ENCODE data around the gene PAPLN.

GRCh38 chr14:73203527-73203926, 33.8 kb upstream of the PAPLN start:
- TF ChIP-seq CTCF (IDR thresholded peaks at IDR 0.05) (no peak), POLR2A (IDR thresholded peaks at IDR 0.05) (no peak)
